Measurements from ENCODE around the gene GRK5. TPM values are rescaled to one million over a fixed set of nuclear protein-coding genes. Genes with fewer than 3 reads are reported as not detected.

GRK5 gene
- total RNA-seq, 4 donors from 2014 or later: 43.5 to 61.7 (median 48.9) TPM

DNA sequence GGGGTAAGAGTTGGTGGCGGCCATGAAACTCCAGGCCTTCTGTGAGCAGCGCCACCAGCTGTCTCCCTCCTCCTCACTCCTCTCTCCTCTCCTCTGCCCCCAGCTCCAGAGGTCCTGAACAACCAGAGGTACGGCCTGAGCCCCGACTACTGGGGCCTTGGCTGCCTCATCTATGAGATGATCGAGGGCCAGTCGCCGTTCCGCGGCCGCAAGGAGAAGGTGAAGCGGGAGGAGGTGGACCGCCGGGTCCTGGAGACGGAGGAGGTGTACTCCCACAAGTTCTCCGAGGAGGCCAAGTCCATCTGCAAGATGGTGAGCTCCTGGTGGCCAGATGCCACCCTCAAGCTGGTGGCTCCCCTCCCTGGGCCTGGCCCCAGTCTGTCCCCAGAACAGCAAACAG, 236.1 kb downstream of the GRK5 start:
- no peak overlapping the region for H3K4me3 ChIP-seq
- peak overlapping the region in 1 of 4 donors; percentile 46 for H3K27ac ChIP-seq
- H3K36me3 ChIP-seq: peaks cover 0 to 67% (median 0%) of the 10 kb centered on the region in 3 donors
- WGBS, 2 donors: 95 to 98% methylated on average over 14 to 15 of the region's 15 CpGs
- DNase-seq (ENCODE audit: low spot score in 2 of 2): no peak
- H3K9me3 ChIP-seq: no peaks in the 10 kb centered on the region
- H3K4me1 ChIP-seq: peaks cover 0 to 62% (median 12%) of the 10 kb centered on the region in 4 donors
- H3K27me3 ChIP-seq: no peaks in the 10 kb centered on the region
- TF ChIP-seq POLR2A (IDR thresholded peaks at IDR 0.05): no peak
- no peak for TF ChIP-seq EP300 (IDR thresholded peaks at IDR 0.05)
- TF ChIP-seq, protein P1, sequence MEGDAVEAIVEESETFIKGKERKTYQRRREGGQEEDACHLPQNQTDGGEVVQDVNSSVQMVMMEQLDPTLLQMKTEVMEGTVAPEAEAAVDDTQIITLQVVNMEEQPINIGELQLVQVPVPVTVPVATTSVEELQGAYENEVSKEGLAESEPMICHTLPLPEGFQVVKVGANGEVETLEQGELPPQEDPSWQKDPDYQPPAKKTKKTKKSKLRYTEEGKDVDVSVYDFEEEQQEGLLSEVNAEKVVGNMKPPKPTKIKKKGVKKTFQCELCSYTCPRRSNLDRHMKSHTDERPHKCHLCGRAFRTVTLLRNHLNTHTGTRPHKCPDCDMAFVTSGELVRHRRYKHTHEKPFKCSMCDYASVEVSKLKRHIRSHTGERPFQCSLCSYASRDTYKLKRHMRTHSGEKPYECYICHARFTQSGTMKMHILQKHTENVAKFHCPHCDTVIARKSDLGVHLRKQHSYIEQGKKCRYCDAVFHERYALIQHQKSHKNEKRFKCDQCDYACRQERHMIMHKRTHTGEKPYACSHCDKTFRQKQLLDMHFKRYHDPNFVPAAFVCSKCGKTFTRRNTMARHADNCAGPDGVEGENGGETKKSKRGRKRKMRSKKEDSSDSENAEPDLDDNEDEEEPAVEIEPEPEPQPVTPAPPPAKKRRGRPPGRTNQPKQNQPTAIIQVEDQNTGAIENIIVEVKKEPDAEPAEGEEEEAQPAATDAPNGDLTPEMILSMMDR (IDR thresholded peaks at IDR 0.05): no peak

DNA sequence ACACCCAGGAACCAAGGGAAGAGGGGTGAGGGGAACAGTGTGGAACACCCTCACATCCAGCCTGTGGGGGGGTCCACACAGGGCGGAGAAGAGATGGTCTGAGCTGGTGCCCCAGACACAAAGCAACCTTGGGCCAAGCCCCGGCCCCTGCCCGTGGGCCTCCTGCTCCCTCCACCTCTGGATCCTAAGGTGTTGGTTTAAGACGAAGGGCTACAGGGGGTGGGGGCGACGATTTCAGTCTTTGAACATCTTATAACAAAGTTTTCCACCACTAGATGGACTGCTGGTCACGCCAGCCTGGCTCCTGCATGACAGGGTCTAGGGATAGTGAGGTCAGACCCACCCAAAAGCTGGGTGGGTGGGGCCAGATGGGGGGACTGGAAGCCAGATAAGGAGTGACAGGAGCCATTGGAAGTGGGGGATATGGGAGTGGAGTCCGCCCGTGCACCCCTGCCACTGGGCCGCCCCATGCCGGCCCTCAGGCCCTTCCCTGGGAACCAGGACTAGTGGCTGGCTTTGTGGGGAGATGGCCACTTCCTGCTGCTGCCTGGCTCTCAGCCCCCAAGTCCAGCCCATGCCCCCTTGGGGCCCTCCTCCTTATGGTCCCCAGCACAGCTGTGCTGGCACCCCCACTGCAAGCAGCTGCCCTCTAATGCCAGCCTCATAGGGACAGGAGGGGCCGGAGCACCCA, 236.7 kb downstream of the GRK5 start:
- no peak for DNase-seq (ENCODE audit: low spot score in 2 of 2)
- peak overlapping the region in 1 of 4 donors; percentile 46 for H3K27ac ChIP-seq
- WGBS, 2 donors: 87 to 89% methylated on average over 11 to 12 of the region's 12 CpGs

DNA sequence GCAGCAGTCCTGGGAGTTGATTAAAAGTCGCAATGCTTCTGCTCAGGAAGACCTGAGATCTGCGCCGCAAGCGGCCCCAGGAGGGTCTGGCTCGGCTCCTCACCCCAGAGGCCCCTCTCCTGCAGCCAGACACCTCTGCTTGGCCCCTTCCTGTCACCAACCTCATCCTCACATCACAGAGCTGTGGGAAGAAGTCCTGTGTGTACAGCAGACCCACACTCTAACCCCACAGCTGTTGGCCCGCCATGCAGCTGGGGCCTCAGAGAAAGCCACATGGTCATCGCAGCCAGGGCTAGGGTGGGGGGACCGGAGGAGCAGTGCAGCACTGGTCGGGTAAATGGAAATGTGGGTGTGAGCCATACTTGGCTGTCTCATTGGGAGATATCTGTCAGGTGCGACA, 237.5 kb downstream of the GRK5 start:
- peaks cover 0 to 51% (median 12%) of the 10 kb centered on the region in 4 donors for H3K4me1 ChIP-seq
- H3K36me3 ChIP-seq: peaks cover 0 to 68% (median 0%) of the 10 kb centered on the region in 3 donors
- WGBS, 2 donors: 83% methylated on average over 9 to 10 of the region's 10 CpGs
- TF ChIP-seq POLR2A (IDR thresholded peaks at IDR 0.05) (no peak), EP300 (IDR thresholded peaks at IDR 0.05) (no peak)
- TF ChIP-seq, protein P1 (IDR thresholded peaks at IDR 0.05): no peak
- no peak overlapping the region for H3K27ac ChIP-seq
- DNase-seq (ENCODE audit: low spot score in 2 of 2): no peak
- H3K4me3 ChIP-seq: no peak overlapping the region
- no peaks in the 10 kb centered on the region for H3K9me3 ChIP-seq
- H3K27me3 ChIP-seq: no peaks in the 10 kb centered on the region

More for the DNA sequence above, 236.7 kb downstream of the GRK5 start:
- Histone ChIP-seq H3K4me1 (peaks cover 0 to 55% (median 12%) of the 10 kb centered on the region in 4 donors), H3K4me3 (no peak overlapping the region), H3K27me3 (no peaks in the 10 kb centered on the region), H3K36me3 (peaks cover 0 to 67% (median 0%) of the 10 kb centered on the region in 3 donors), H3K9me3 (no peaks in the 10 kb centered on the region)
- TF ChIP-seq, protein P1 (IDR thresholded peaks at IDR 0.05): no peak
- TF ChIP-seq EP300 (IDR thresholded peaks at IDR 0.05) (no peak), POLR2A (IDR thresholded peaks at IDR 0.05) (no peak)

DNA sequence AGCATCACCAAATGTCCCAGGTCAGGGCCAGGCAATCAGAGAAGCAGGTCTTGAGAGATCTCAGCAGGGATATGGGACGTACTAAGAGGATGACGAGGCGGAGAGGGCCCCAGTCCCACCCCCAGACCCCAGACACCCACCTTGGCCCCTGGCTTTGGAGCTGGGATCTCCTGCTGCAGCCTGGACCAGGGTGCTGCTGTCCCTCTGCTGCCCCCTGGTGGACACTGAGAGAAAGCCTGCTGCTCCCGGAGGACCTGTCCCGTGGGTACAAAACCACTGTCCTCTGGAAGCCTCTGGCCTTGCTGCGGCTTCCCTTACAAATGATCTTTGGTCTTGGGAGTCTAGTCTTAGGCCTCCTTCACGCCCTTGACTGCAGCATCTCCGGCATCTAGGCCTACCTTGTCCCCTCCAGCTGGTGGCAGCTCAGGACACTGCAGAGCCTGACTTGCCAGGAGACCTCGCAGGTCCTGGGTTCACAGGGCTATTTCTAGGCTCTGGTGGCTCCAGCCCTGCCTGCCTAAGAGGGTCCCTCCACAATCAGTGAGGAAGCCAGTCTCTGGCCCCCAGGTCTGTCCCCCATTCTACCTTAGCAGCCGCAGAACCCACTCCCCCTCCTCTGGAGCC, 238.1 kb downstream of the GRK5 start:
- TF ChIP-seq, protein P1 (IDR thresholded peaks at IDR 0.05): peak; percentile 93 to 97 (median 96)
- TF ChIP-seq EP300 (IDR thresholded peaks at IDR 0.05): peak in 1 of 2 donors; percentile 37
- TF ChIP-seq POLR2A (IDR thresholded peaks at IDR 0.05): no peak
- no peaks in the 10 kb centered on the region for H3K9me3 ChIP-seq

GRCh38 chr10:119445935-119446317, 238.6 kb downstream of the GRK5 start:
- Histone ChIP-seq H3K9me3 (no peaks in the 10 kb centered on the region), H3K4me3 (no peak overlapping the region), H3K36me3 (peaks cover 0 to 74% (median 0%) of the 10 kb centered on the region in 3 donors), H3K27me3 (no peaks in the 10 kb centered on the region), H3K4me1 (peaks cover 0 to 49% (median 12%) of the 10 kb centered on the region in 4 donors), H3K27ac (peak overlapping the region in 1 of 4 donors; percentile 8)
- no peak for DNase-seq (ENCODE audit: low spot score in 2 of 2)
- TF ChIP-seq EP300 (IDR thresholded peaks at IDR 0.05): no peak
- TF ChIP-seq, protein P1 (IDR thresholded peaks at IDR 0.05): no peak
- no peak for TF ChIP-seq POLR2A (IDR thresholded peaks at IDR 0.05)
- 93% methylated on average over 5 of the region's 5 CpGs for WGBS, 2 donors

More for the DNA sequence above, 238.1 kb downstream of the GRK5 start:
- Histone ChIP-seq H3K27me3 (no peaks in the 10 kb centered on the region), H3K4me1 (peaks cover 0 to 51% (median 12%) of the 10 kb centered on the region in 4 donors), H3K4me3 (no peak overlapping the region), H3K27ac (peak overlapping the region in 1 of 4 donors; percentile 8), H3K36me3 (peaks cover 0 to 73% (median 0%) of the 10 kb centered on the region in 3 donors)
- DNase-seq (ENCODE audit: low spot score in 2 of 2): peak; percentile 78 to 92
- 25 to 29% methylated on average over 9 to 10 of the region's 10 CpGs for WGBS, 2 donors

Measured in tibial nerve (tissue), 4 donors.